ENCODE data around the gene DHRSX. TPM values are rescaled to one million over a fixed set of nuclear protein-coding genes. Genes with fewer than 3 reads are reported as not detected.
"Not testable (repeated sequence)": the region's sequence is repeated elsewhere in the genome, so short reads cannot be mapped to it uniquely, and the experiment has no call there.

The DHRSX gene
- polyA plus RNA-seq (ENCODE audit: insufficient read length), result 11.3 TPM

DNA sequence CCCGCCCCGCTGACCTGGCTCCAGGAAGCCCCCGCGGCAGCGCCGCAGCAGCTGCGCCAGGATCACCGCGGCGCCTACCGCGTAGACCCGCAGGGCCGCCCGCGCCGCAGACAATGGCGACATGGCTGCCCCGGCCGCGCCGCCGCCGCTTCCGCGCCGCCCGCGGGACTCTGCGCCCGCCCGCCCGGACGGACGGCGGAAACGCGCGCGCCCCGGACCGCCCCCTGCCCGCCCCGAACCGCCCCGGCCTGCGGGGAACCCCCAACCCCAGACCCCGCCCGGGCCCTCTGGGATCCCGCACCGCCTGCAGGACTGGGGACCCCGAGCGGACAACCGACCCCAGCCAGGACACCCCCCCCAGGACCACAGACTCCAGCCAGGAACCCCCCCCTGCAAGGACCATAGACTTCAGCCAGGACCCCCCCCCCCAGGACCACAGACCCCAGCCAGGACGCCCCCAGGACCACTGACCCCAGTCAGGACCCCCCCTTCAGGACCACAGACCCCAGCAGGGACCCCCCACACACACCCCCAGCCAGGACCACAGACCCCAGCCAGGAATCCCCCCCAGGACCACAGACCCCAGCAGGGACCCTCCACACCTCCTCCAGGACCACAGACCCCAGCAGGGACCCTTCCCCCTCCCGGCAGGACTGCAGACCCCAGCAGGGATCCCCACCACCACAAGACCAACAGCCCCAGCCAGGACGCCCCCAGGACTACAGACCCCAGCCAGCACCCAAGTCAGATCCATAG lies at the start of gene DHRSX, which contains the start of gene ZBED1:
DHRSX (minus strand) TSS at position 174 of the 756 bp plus-strand sequence; CDS start at position 123, 51 bp downstream.
ZBED1 (minus strand) TSS at position 174 of the 756 bp plus-strand sequence. CDS start 10,257 bp downstream, outside the sequence.
- DNase-seq (ENCODE audit: low read depth), result no peak

GRCh38 chrX:2549876-2550275 lies 49.1 kb upstream of the DHRSX start:
- no peak for DNase-seq (ENCODE audit: low read depth)

DNA sequence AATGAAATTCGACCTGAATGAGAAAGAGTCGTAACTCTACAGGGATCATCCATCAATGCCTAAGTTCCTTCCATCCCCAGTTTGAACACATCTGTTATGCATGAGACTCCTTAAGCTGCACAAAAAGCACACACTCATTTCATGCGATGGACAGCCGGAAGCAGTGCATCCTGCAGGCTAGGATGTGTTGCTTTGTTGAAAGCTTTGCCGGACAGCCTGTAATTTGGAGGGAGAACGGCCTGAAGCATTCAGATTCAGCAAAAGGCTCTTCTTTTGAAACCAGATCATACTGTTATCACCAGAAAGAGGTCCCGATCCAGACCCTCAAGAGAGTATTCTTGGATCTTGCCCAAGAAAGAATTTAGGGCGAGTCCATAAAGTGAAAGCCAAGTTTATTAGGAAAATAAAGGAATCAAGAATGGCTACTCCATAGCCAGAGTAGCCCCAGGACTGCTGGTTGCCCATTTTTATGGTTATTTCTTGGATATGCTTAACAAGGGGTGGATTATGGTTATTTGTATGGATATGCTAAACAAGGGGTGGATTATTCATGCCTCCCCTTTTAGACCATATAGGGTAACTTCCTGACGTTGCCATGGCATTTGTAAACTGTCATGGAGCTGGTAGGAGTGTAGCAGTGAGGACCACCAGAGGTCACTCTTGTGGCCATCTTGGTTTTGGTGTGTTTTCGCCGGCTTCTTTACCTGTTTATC lies 48.1 kb upstream of the DHRSX start:
- no peak for DNase-seq (ENCODE audit: low read depth)

DNA sequence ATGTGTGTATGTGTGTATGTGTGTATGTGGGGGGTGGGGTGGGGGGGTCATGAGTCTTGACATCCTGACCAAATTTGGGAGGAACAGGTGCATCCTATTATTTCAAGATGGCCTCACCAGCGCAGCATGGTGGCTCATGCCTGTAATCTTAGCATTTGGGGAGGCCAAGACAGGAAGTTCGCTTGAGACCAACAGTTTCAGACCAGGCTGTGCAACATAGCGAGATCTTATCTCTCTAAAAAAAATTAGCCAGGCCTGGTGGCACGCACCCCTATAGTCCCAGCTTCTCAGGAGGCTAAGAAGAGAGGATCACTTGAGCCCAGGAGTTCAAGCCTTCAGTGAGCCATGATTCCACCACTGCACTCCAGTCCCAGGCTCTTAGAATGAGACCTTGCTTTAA lies 47.0 kb upstream of the DHRSX start:
- no peak for DNase-seq (ENCODE audit: low read depth)

- DNase-seq (ENCODE audit: low read depth), result no peak
Measured at GRCh38 chrX:2546496-2546895, 45.7 kb upstream of the DHRSX start.

GRCh38 chrX:2545144-2545543 lies 44.4 kb upstream of the DHRSX start:
- DNase-seq (ENCODE audit: low read depth), result no peak

GRCh38 chrX:2542826-2543521 lies 42.2 kb upstream of the DHRSX start:
- no peak for DNase-seq (ENCODE audit: low read depth)

DNA sequence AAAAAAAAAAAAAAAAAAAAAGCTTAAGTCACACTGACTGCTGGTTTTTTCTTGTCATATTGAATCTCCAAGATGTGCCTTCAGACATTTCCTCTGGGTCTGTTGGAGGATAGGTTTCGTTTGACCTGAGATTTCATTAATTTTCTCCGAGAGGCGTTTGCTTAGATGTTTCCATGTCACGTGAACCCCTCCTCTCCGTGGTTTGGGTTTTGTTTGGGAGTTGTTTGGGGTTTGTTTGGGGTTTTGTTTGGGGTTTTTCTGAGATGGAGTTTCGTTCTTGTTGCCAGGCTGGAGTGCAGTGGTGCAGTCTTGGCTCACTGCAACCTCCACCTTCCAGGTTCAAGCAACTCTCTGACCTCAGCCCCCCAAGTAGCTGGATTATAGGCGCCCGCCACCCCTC lies 40.8 kb upstream of the DHRSX start:
- no peak for DNase-seq (ENCODE audit: low read depth)

DNA sequence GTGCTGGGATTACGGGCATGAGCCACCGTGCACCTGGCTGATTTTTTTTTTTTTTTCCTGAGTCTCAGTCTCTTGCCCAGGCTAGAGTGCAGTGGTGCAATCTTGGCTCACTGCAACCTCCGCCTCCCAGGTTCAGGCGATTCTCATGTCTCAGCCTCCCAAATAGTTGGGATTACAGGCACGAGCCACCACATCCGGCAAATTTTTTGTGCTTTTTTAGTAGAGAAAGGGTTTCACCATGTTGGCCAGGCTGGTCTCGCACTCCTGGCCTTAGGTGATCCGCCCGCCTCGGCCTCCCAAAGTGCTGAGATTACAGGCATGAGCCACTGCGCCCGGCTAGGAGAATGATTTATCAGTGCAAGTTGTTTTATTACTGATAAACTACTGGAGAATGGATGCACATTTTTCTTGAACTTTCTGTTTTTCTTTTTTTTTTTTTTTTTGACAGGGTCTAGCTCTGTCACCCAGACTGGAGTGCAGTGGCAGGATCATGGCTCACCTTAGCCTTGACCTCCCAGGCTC lies 39.7 kb upstream of the DHRSX start:
- no peak for DNase-seq (ENCODE audit: low read depth)

- DNase-seq (ENCODE audit: low read depth), result no peak
Measured at GRCh38 chrX:2539586-2539985, 38.8 kb upstream of the DHRSX start.

DNA sequence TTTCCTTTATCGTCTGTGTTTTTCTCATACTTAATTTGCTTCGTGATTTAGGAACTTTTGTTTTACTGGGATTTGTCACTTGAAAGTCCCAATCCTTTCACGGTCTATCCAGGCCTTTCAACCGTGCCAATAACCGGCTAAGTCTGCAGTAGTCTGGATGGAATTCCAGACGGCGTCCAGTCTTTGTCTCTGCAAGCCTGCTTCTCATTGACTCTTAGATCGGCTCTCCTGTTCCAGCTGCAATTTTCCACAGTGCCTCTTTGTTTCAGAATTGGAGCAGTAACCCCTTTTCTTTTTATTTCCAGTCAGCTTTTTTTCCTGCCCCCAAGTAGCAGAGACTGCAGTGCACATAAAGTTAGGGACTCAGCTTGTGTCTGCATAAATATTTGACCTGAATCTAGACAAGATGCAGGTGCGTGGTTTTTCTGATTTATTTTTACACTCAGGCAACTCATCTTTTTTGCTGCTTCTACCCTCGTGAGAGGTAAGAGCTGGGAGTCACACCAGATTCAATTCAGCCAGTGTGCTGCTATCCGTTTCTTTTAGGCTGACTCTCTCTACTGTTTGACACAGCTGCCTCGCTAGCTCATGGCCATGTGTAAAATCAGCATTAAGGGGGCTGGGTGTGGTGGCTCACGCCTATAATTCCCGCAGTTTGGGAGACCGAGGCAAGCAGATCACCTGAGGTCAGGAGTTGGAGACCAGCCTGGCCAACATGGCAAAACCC lies 37.4 kb upstream of the DHRSX start:
- no peak for DNase-seq (ENCODE audit: low read depth)

DNA sequence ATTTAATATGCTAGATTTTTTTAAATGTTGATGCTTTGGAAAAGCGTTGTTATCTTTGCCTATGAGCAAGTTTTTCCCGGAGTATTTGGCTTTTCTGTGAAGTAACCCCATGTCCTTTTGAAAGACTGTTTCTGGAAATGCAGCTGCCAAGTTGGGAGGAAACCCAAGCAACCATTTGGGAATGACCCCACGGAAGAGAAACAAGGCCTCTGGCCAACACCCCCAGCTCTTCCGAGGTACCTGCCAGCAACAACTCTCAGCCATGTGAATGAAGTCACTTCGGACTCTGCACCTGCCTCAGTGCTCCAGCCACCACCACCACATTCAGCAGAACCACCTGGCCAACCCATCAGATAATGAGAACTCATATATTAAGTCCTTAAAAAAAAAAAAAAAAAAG lies 36.2 kb upstream of the DHRSX start:
- no peak for DNase-seq (ENCODE audit: low read depth)

GRCh38 chrX:2536141-2536540 lies 35.4 kb upstream of the DHRSX start:
- no peak for DNase-seq (ENCODE audit: low read depth)

- DNase-seq (ENCODE audit: low read depth), result not testable (repeated sequence)
Measured at GRCh38 chrX:2534261-2535021, 33.7 kb upstream of the DHRSX start.

DNA sequence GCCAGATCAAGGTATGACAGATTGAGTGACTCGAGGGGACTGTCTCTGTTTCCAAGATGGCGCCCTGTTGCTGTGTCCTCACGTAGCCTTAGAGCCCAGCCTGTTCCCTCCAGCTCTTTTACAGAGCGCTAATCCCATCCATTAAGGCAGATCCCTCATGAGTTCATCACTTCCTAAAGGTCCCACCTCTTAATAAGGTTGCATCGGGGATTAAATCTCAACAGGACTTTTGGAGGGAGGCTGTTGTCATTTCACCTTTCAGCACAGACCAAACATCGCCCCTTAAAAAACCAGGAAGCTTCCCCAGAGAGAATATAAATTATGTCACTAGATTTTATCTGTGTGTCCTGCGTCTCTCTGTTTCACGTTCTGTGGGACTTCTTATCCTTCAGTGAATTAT lies 32.6 kb upstream of the DHRSX start:
- DNase-seq (ENCODE audit: low read depth), result no peak

- DNase-seq (ENCODE audit: low read depth), result no peak
Measured at GRCh38 chrX:2526390-2526789, 25.6 kb upstream of the DHRSX start.

GRCh38 chrX:2523911-2524310 lies 23.1 kb upstream of the DHRSX start:
- DNase-seq (ENCODE audit: low read depth), result no peak

DNA sequence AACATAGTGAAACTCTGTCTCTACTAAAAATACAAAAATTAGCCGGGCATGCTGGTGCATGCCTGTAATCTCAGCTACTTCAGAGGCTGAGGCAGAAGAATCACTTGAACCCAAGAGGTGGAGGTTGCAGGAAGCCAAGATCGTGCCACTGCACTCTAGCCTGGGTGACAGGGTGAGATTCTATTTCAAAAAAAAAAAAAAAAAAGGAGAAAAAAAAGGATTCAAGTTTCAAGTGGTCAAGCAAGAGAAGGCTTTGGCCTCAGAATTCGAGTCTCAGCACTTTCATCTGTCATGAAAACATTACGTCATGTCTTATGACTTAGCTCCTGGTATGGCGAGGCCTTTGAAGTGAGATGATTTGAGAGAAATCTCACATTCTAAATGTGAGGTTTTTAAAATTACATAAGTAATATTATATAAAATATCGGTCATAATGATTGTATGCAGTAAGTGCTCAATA lies 21.2 kb upstream of the DHRSX start:
- no peak for DNase-seq (ENCODE audit: low read depth)

DNA sequence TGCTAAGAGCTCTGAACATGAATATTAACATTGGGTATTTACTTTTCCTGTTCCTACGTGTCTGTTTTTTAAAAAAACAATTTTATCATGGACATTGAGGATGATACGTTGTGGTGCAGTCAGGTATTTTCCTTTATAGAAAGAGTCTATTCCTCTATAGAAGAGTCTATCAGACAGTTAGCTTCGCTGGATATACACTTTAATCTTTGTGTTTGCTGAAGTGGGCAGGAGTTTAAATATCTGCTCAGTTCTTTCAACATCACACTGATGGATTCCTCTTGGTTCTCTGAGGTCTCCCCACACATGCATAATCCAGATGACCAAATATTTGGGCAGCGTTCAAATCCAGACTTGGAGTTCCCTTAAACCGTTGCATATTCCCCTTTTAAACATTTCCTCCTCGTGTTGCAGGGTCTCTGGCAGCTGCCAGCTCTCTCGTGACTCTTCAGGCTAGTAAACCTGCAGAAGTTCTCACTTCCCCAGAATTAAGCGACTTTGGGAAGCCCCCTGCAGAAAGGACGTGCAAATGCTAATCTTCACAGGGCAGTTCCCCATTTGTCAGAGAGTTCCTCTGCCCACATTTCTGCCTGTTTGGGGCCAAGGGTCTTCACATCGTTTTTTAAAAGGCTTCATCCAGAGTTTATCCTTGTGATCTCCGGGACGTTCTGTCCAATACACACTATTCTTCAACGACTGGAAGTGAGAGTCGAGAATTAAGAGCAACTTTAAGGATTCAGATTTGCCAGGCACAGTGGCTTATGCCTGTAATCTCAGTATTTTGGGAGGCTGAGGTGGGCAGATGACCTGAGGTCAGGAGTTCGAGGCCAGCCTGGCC lies 20.5 kb upstream of the DHRSX start:
- no peak for DNase-seq (ENCODE audit: low read depth)

DNA sequence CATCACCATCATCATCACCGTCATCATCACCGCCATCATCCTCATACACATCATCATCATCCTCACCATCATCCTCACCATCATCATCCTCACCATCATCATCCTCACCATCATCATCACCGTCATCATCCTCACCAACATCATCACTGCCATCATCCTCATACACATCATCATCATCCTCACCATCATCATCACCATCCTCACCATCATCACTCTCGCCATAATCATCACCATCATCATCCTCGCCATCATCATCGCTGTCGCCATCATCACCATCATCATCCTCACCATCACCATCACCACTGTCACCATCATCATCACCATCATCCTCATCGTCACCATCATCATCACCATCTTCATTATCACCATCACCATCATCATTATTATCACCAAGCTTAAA lies 19.8 kb upstream of the DHRSX start:
- no peak for DNase-seq (ENCODE audit: low read depth)

All from forelimb muscle (tissue), 1 donor.